SJCRH30 (cell line): ENCODE measurements around the gene DENND1B. TPM values are rescaled to one million over a fixed set of nuclear protein-coding genes. Genes with fewer than 3 reads are reported as not detected.

Experiments used
- DNase-seq, 2 experiments: peaks; one replicate each; pipeline ENCODE4 v3.0.0-alpha.2; 2015 to 2020
- H3K27ac ChIP-seq: fragments of 250-450 bp; sonication (Bioruptor Pico); 2 replicates; pipeline ENCODE4 v1.5.1; 2020; ENCODE audit warnings: mild to moderate bottlenecking, moderate library complexity
- H3K27me3 ChIP-seq: fragments of 250-450 bp; sonication (Bioruptor Pico); 2 replicates; pipeline ENCODE4 v1.5.1; 2020; ENCODE audit warnings: mild to moderate bottlenecking, moderate library complexity
- H3K36me3 ChIP-seq: fragments of 250-450 bp; sonication (Bioruptor Pico); 2 replicates; pipeline ENCODE4 v1.5.1; 2020; ENCODE audit warnings: mild to moderate bottlenecking, moderate library complexity
- H3K4me1 ChIP-seq: fragments of 250-450 bp; sonication (Bioruptor Pico); 2 replicates; pipeline ENCODE4 v1.5.1; 2020; ENCODE audit warnings: mild to moderate bottlenecking, moderate library complexity
- H3K4me3 ChIP-seq: fragments of 250-450 bp; sonication (Bioruptor Pico); 2 replicates; pipeline ENCODE4 v1.5.1; 2020; ENCODE audit warnings: mild to moderate bottlenecking, moderate library complexity
- H3K9me3 ChIP-seq: fragments of 250-450 bp; sonication (Bioruptor Pico); replicated peaks from 2 replicates; pipeline ENCODE4 v1.5.1; 2020; ENCODE audit warnings: mild to moderate bottlenecking, moderate library complexity
- total RNA-seq: library from RNA; depleted of rRNA; stranded (reverse); fragments of >200 nt; shearing (Covaris generic); gene quantifications from 2 replicates; pipeline ENCODE4 v1.2.3, GENCODE V29; 2014

Gene DENND1B
- total RNA-seq, 1 experiment from 2014 or later = 4.2 TPM

GRCh38 chr1:197798492-197798891 lies 23.2 kb upstream of the DENND1B start:
- Histone ChIP-seq H3K9me3 (no peaks in the 10 kb centered on the region), H3K27me3 (no peaks in the 10 kb centered on the region), H3K36me3 (no peaks in the 10 kb centered on the region), H3K4me1 (no peaks in the 10 kb centered on the region), H3K4me3 (no peak overlapping the region), H3K27ac (no peak overlapping the region)
- DNase-seq = no peak

GRCh38 chr1:197797010-197797409 lies 21.7 kb upstream of the DENND1B start:
- Histone ChIP-seq H3K4me3 (no peak overlapping the region), H3K27me3 (no peaks in the 10 kb centered on the region), H3K27ac (no peak overlapping the region), H3K36me3 (no peaks in the 10 kb centered on the region), H3K4me1 (no peaks in the 10 kb centered on the region), H3K9me3 (no peaks in the 10 kb centered on the region)
- DNase-seq = no peak

- DNase-seq = no peak
- no peak overlapping the region for H3K4me3 ChIP-seq
- no peaks in the 10 kb centered on the region for H3K36me3 ChIP-seq
- H3K27me3 ChIP-seq = no peaks in the 10 kb centered on the region
- no peaks in the 10 kb centered on the region for H3K9me3 ChIP-seq
- no peak overlapping the region for H3K27ac ChIP-seq
- no peaks in the 10 kb centered on the region for H3K4me1 ChIP-seq
Observed at GRCh38 chr1:197788741-197789739, 13.8 kb upstream of the DENND1B start.

GRCh38 chr1:197787623-197788536 lies 12.6 kb upstream of the DENND1B start:
- Histone ChIP-seq H3K9me3 (no peaks in the 10 kb centered on the region), H3K36me3 (no peaks in the 10 kb centered on the region), H3K4me3 (no peak overlapping the region), H3K27ac (no peak overlapping the region), H3K4me1 (no peaks in the 10 kb centered on the region), H3K27me3 (no peaks in the 10 kb centered on the region)
- DNase-seq = no peak

- Histone ChIP-seq H3K27ac (no peak overlapping the region), H3K4me1 (no peaks in the 10 kb centered on the region), H3K9me3 (no peaks in the 10 kb centered on the region), H3K27me3 (no peaks in the 10 kb centered on the region), H3K36me3 (no peaks in the 10 kb centered on the region), H3K4me3 (no peak overlapping the region)
- DNase-seq = no peak
Observed at GRCh38 chr1:197787056-197787455, 11.8 kb upstream of the DENND1B start.

- Histone ChIP-seq H3K4me1 (no peaks in the 10 kb centered on the region), H3K27me3 (no peaks in the 10 kb centered on the region), H3K36me3 (no peaks in the 10 kb centered on the region), H3K4me3 (no peak overlapping the region), H3K9me3 (no peaks in the 10 kb centered on the region), H3K27ac (no peak overlapping the region)
- DNase-seq = no peak
Observed at GRCh38 chr1:197786280-197786679, 11.0 kb upstream of the DENND1B start.

GRCh38 chr1:197783510-197783948 lies 8.2 kb upstream of the DENND1B start:
- no peaks in the 10 kb centered on the region for H3K9me3 ChIP-seq
- no peak overlapping the region for H3K27ac ChIP-seq
- H3K36me3 ChIP-seq = no peaks in the 10 kb centered on the region
- no peak overlapping the region for H3K4me3 ChIP-seq
- no peaks in the 10 kb centered on the region for H3K27me3 ChIP-seq
- H3K4me1 ChIP-seq = no peaks in the 10 kb centered on the region
- DNase-seq = no peak

GRCh38 chr1:197782722-197783360 lies 7.6 kb upstream of the DENND1B start:
- no peaks in the 10 kb centered on the region for H3K9me3 ChIP-seq
- DNase-seq = no peak
- H3K36me3 ChIP-seq = no peaks in the 10 kb centered on the region
- H3K27ac ChIP-seq = no peak overlapping the region
- no peak overlapping the region for H3K4me3 ChIP-seq
- no peaks in the 10 kb centered on the region for H3K4me1 ChIP-seq
- no peaks in the 10 kb centered on the region for H3K27me3 ChIP-seq

GRCh38 chr1:197781968-197782721 lies 6.9 kb upstream of the DENND1B start:
- no peak for DNase-seq
- no peak overlapping the region for H3K4me3 ChIP-seq
- no peaks in the 10 kb centered on the region for H3K4me1 ChIP-seq
- no peaks in the 10 kb centered on the region for H3K9me3 ChIP-seq
- no peaks in the 10 kb centered on the region for H3K36me3 ChIP-seq
- H3K27ac ChIP-seq = no peak overlapping the region
- H3K27me3 ChIP-seq = no peaks in the 10 kb centered on the region

- no peaks in the 10 kb centered on the region for H3K9me3 ChIP-seq
- DNase-seq = no peak
- no peaks in the 10 kb centered on the region; the same call in 1 of the 2 replicates for H3K4me1 ChIP-seq
Observed at GRCh38 chr1:197779921-197780320, 4.6 kb upstream of the DENND1B start.

GRCh38 chr1:197778366-197778945 lies 3.2 kb upstream of the DENND1B start:
- Histone ChIP-seq H3K36me3 (no peaks in the 10 kb centered on the region), H3K9me3 (no peaks in the 10 kb centered on the region), H3K27me3 (no peaks in the 10 kb centered on the region), H3K4me3 (no peak overlapping the region), H3K4me1 (peaks cover 3% of the 10 kb centered on the region; the same call in 1 of the 2 replicates), H3K27ac (no peak overlapping the region)
- DNase-seq = no peak

More at GRCh38 chr1:197779921-197780320, 4.6 kb upstream of the DENND1B start:
- H3K27ac ChIP-seq = no peak overlapping the region
- no peaks in the 10 kb centered on the region for H3K36me3 ChIP-seq
- no peaks in the 10 kb centered on the region for H3K27me3 ChIP-seq
- H3K4me3 ChIP-seq = no peak overlapping the region

GRCh38 chr1:197776351-197777105 lies 1.2 kb upstream of the DENND1B start:
- Histone ChIP-seq H3K9me3 (no peaks in the 10 kb centered on the region), H3K4me1 (peaks cover 4% of the 10 kb centered on the region; the same call in 1 of the 2 replicates), H3K4me3 (no peak overlapping the region), H3K27ac (no peak overlapping the region), H3K36me3 (no peaks in the 10 kb centered on the region), H3K27me3 (no peaks in the 10 kb centered on the region)
- DNase-seq = no peak
